HEK293 (cell line): ENCODE results near the gene NPY1R.

Experiments used
- CTCF ChIA-PET: fragments of 350-600 bp; formaldehyde crosslinking; extraction: SDS; loops from one replicate; lab custom pipeline; 2021; ENCODE audit warnings: antibody characterized with exemption; lab: Yijun Ruan, JAX
- POLR2A ChIA-PET: fragments of 300-600 bp; formaldehyde crosslinking; extraction: SDS; loops from one replicate; lab custom pipeline; 2020; ENCODE audit warnings: antibody characterized with exemption, inconsistent platforms; lab: Yijun Ruan, JAX
- H3K27ac ChIP-seq: fragments of 200-500 bp; sonication (Bioruptor generic); 2 replicates; pipeline ENCODE4 v1.5.1; 2014; ENCODE audit warnings: low read depth, low read length, control low read depth, inconsistent platforms; ENCODE audit errors: extremely low read depth
- H3K36me3 ChIP-seq, 2 experiments: fragments of 200-500 bp in 1 of 2; sonication (Bioruptor generic) in 1 of 2; 1 replicate in 1 of 2; 2 replicates in 1 of 2; pipeline ENCODE4 v1.5.1; 2014 to 2017; ENCODE audit warnings: inconsistent platforms in 2 of 2, low read length in 2 of 2; ENCODE audit not compliant: control insufficient read depth in 2 of 2, insufficient read depth in 1 of 2
- H3K4me1 ChIP-seq: fragments of 200-500 bp; sonication (Bioruptor generic); 2 replicates; pipeline ENCODE4 v1.5.1; 2014; ENCODE audit warnings: mild to moderate bottlenecking, low read length, inconsistent platforms; ENCODE audit not compliant: control insufficient read depth, insufficient read depth
- H3K4me3 ChIP-seq: 2 replicates; pipeline ENCODE4 v1.5.1; 2011; ENCODE audit warnings: low read depth, mild to moderate bottlenecking, control low read depth, low read length, moderate library complexity
- H3K9me3 ChIP-seq: fragments of 200-500 bp; sonication (Bioruptor generic); 2 replicates; pipeline ENCODE4 v1.5.1; 2014; ENCODE audit warnings: low read depth, low read length, inconsistent platforms; ENCODE audit not compliant: control insufficient read depth, insufficient read depth
- AEBP2 ChIP-seq: fragments of 450-650 bp; formaldehyde crosslinking; IDR thresholded peaks from 2 replicates; pipeline ENCODE4 v1.5.1; 2016; ENCODE audit warnings: missing biosample characterization, missing genetic modification characterization, borderline replicate concordance
- HOXD13 ChIP-seq: sonication (generic); formaldehyde crosslinking; IDR thresholded peaks from 2 replicates; pipeline ENCODE4 v1.8.0; 2022; ENCODE audit warnings: missing genetic modification reagents, borderline replicate concordance
- KLF9 ChIP-seq: fragments of 450-650 bp; formaldehyde crosslinking; IDR thresholded peaks from 2 replicates; pipeline ENCODE4 v1.5.1; 2016; ENCODE audit warnings: missing biosample characterization, missing genetic modification characterization, low read depth
- OSR2 ChIP-seq: fragments of 450-650 bp; formaldehyde crosslinking; IDR thresholded peaks from 2 replicates; pipeline ENCODE4 v1.5.1; 2016; ENCODE audit warnings: missing biosample characterization, missing genetic modification characterization
- ZBTB48 ChIP-seq: fragments of 450-650 bp; formaldehyde crosslinking; IDR thresholded peaks from 2 replicates; pipeline ENCODE4 v1.5.1; 2016; ENCODE audit warnings: missing biosample characterization, missing genetic modification characterization
- ZEB2 ChIP-seq: fragments of 450-650 bp; formaldehyde crosslinking; IDR thresholded peaks from 2 replicates; pipeline ENCODE4 v1.5.1; 2016; ENCODE audit warnings: missing biosample characterization, missing genetic modification characterization
- ZFP41 ChIP-seq: fragments of 450-650 bp; formaldehyde crosslinking; IDR thresholded peaks from 2 replicates; pipeline ENCODE4 v1.5.1; 2016; ENCODE audit warnings: missing biosample characterization, missing genetic modification characterization, borderline replicate concordance
- ZNF121 ChIP-seq: fragments of 450-650 bp; formaldehyde crosslinking; IDR thresholded peaks from 2 replicates; pipeline ENCODE4 v1.5.1; 2016; ENCODE audit warnings: missing biosample characterization, missing genetic modification characterization
- ZNF138 ChIP-seq: fragments of 450-650 bp; formaldehyde crosslinking; IDR thresholded peaks from 2 replicates; pipeline ENCODE4 v1.5.1; 2016; ENCODE audit warnings: missing biosample characterization, missing genetic modification characterization, borderline replicate concordance
- ZNF214 ChIP-seq: fragments of 450-650 bp; formaldehyde crosslinking; IDR thresholded peaks from 2 replicates; pipeline ENCODE4 v1.5.1; 2017; ENCODE audit warnings: missing biosample characterization, mild to moderate bottlenecking, missing genetic modification characterization, borderline replicate concordance
- ZNF223 ChIP-seq: fragments of 450-650 bp; formaldehyde crosslinking; IDR thresholded peaks from 2 replicates; pipeline ENCODE4 v1.5.1; 2016; ENCODE audit warnings: missing biosample characterization, missing genetic modification characterization
- ZNF248 ChIP-seq: fragments of 450-650 bp; formaldehyde crosslinking; IDR thresholded peaks from 2 replicates; pipeline ENCODE4 v1.5.1; 2017; ENCODE audit warnings: missing biosample characterization, missing genetic modification characterization
- ZNF274 ChIP-seq, 2 experiments: fragments of 200-500 bp in 1 of 2; fragments of 450-650 bp in 1 of 2; sonication (Bioruptor generic) in 1 of 2; formaldehyde crosslinking in 1 of 2; IDR thresholded peaks; 2 replicates each; pipeline versions ENCODE4 v1.5.1 to v1.6.1; 2014 to 2016; ENCODE audit warnings: borderline replicate concordance in 1 of 2, inconsistent platforms in 1 of 2, low read length in 1 of 2, missing biosample characterization in 1 of 2, missing genetic modification characterization in 1 of 2
- ZNF324 ChIP-seq: fragments of 450-650 bp; formaldehyde crosslinking; IDR thresholded peaks from 2 replicates; pipeline ENCODE4 v1.5.1; 2016; ENCODE audit warnings: missing biosample characterization, missing genetic modification characterization
- ZNF37A ChIP-seq: fragments of 450-650 bp; IDR thresholded peaks from 2 replicates; pipeline ENCODE4 v1.5.1; 2018; ENCODE audit warnings: missing biosample characterization, missing genetic modification characterization
- ZNF416 ChIP-seq: fragments of 450-650 bp; formaldehyde crosslinking; IDR thresholded peaks from 2 replicates; pipeline ENCODE4 v1.5.1; 2016; ENCODE audit warnings: missing biosample characterization, missing genetic modification characterization
- ZNF426 ChIP-seq: fragments of 450-650 bp; formaldehyde crosslinking; IDR thresholded peaks from 2 replicates; pipeline ENCODE4 v1.5.1; 2017; ENCODE audit warnings: missing biosample characterization, missing genetic modification characterization, mild to moderate bottlenecking, inconsistent platforms, moderate library complexity
- ZNF48 ChIP-seq: fragments of 450-650 bp; formaldehyde crosslinking; IDR thresholded peaks from 2 replicates; pipeline ENCODE4 v1.5.1; 2016; ENCODE audit warnings: missing biosample characterization, missing genetic modification characterization
- ZNF514 ChIP-seq: fragments of 450-650 bp; formaldehyde crosslinking; IDR thresholded peaks from 2 replicates; pipeline ENCODE4 v1.5.1; 2016; ENCODE audit warnings: missing biosample characterization, missing genetic modification characterization
- ZNF518A ChIP-seq: fragments of 450-650 bp; formaldehyde crosslinking; conservative IDR thresholded peaks from 2 replicates; pipeline ENCODE4 v1.5.1; 2016; ENCODE audit warnings: low read depth, missing biosample characterization, missing genetic modification characterization
- ZNF548 ChIP-seq: fragments of 450-650 bp; formaldehyde crosslinking; IDR thresholded peaks from 2 replicates; pipeline ENCODE4 v1.5.1; 2016; ENCODE audit warnings: missing biosample characterization, missing genetic modification characterization
- ZNF560 ChIP-seq: fragments of 450-650 bp; formaldehyde crosslinking; IDR thresholded peaks from 2 replicates; pipeline ENCODE4 v1.5.1; 2017; ENCODE audit warnings: missing biosample characterization, missing genetic modification characterization, borderline replicate concordance
- ZNF830 ChIP-seq: fragments of 450-650 bp; IDR thresholded peaks from 2 replicates; pipeline ENCODE4 v1.5.0; 2018; ENCODE audit warnings: missing biosample characterization, missing genetic modification characterization, low read depth, mild to moderate bottlenecking, moderate library complexity
- TF ChIP-seq, protein P1 (sequence below): fragments of 450-650 bp; formaldehyde crosslinking; IDR thresholded peaks from 2 replicates; pipeline ENCODE4 v1.5.1; 2016; ENCODE audit warnings: missing biosample characterization, missing genetic modification characterization

The NPY1R gene

DNA sequence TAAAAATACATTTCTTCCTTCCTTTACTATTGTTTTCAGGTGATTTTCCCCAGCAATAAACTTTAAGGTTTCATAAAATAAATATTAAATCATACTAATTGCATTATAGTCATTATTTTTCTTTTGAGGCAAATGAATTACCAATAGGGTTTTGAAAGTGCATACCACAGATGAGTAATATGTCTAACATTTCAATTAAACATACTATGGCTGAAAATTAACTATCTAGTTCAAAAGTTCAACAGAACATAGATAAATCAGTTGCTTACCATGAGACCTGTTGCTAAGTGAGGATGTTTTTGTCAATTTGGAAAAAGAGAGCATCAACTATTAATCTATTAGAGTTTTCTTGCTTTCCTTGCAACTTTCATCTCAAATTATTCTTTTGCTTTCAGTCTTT, 46.3 kb upstream of the NPY1R start (continued):
- TF ChIP-seq ZNF560 (no peak), ZNF548 (tag by site-specific recombination) (no peak), ZNF416 (tag by site-specific recombination) (no peak)
- TF ChIP-seq, all 188 proteins: peak for 0

- Histone ChIP-seq H3K36me3 (no peaks in the 10 kb centered on the region), H3K4me3 (no peak overlapping the region), H3K27ac (no peak overlapping the region)
- ChIA-PET CTCF (no interaction called here), POLR2A (no interaction called here)
- TF ChIP-seq ZFP41 (tag by site-specific recombination) (no peak), ZNF514 (tag by site-specific recombination) (no peak), ZNF48 (tag by site-specific recombination) (no peak), ZNF548 (tag by site-specific recombination) (no peak)
- TF ChIP-seq, protein P1, sequence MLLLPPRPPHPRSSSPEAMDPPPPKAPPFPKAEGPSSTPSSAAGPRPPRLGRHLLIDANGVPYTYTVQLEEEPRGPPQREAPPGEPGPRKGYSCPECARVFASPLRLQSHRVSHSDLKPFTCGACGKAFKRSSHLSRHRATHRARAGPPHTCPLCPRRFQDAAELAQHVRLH (tag by site-specific recombination): no peak
- TF ChIP-seq, all 188 proteins: peak for 0
- Histone ChIP-seq H3K9me3 (no peaks in the 10 kb centered on the region), H3K4me1 (no peaks in the 10 kb centered on the region)
Observed at GRCh38 chr4:163372029-163372428, 39.6 kb upstream of the NPY1R start.

GRCh38 chr4:163367651-163368050, 35.3 kb upstream of the NPY1R start:
- ChIA-PET POLR2A (no interaction called here), CTCF (no interaction called here)
- no peak overlapping the region for H3K27ac ChIP-seq
- TF ChIP-seq ZBTB48 (no peak), OSR2 (tag by site-specific recombination) (no peak), ZNF518A (tag by site-specific recombination) (no peak), ZEB2 (no peak), ZNF248 (no peak)
- H3K4me3 ChIP-seq: no peak overlapping the region
- H3K4me1 ChIP-seq: no peaks in the 10 kb centered on the region
- no peaks in the 10 kb centered on the region for H3K36me3 ChIP-seq
- no peaks in the 10 kb centered on the region for H3K9me3 ChIP-seq

GRCh38 chr4:163356104-163356503, 23.7 kb upstream of the NPY1R start:
- no peaks in the 10 kb centered on the region for H3K4me1 ChIP-seq
- H3K9me3 ChIP-seq: no peaks in the 10 kb centered on the region
- POLR2A ChIA-PET: no interaction called here
- H3K36me3 ChIP-seq: no peaks in the 10 kb centered on the region
- H3K27ac ChIP-seq: no peak overlapping the region
- CTCF ChIA-PET: no interaction called here
- H3K4me3 ChIP-seq: no peak overlapping the region
- TF ChIP-seq AEBP2 (tag by site-specific recombination): no peak
- no peak for TF ChIP-seq ZNF426 (tag by site-specific recombination)
- no peak for TF ChIP-seq ZNF324 (tag by site-specific recombination)
- no peak for TF ChIP-seq KLF9 (tag by site-specific recombination)
- TF ChIP-seq ZNF274 (IDR thresholded peaks at IDR 0.05; ENCODE audit: low read length): no peak
- no peak for TF ChIP-seq ZNF274 (tag by site-specific recombination; IDR thresholded peaks at IDR 0.05; ENCODE audit: borderline replicate concordance)
- TF ChIP-seq ZNF214 (tag by site-specific recombination): no peak
- no peak for TF ChIP-seq ZNF37A (tag by site-specific recombination)
- no peak for TF ChIP-seq ZNF830 (tag by site-specific recombination)
- TF ChIP-seq ZNF138 (tag by site-specific recombination): no peak
- TF ChIP-seq HOXD13 (CRISPR knock-in tag): no peak
- no peak for TF ChIP-seq ZNF121 (tag by site-specific recombination)
- no peak for TF ChIP-seq ZNF223 (tag by site-specific recombination)
